Heart left ventricle (tissue), 13 donors: ENCODE data around the gene SLC27A2.

ENCODE experiments used
- POLR2A ChIP-seq, 2 donors: fragments of 450-650 bp; IDR thresholded peaks; one replicate each; pipeline ENCODE4 v1.6.1; 2017; ENCODE audit warnings: antibody characterized with exemption in 2 of 2, mild to moderate bottlenecking in 2 of 2, moderate library complexity in 2 of 2
- TF ChIP-seq, protein P1 (sequence below), 12 donors: fragments of 200-600 bp; sonication (generic) in 4 of 12; IDR thresholded peaks; one replicate each; pipeline versions ENCODE4 v1.5.0 to v1.8.0; 2018 to 2022; ENCODE audit warnings: antibody characterized with exemption in 12 of 12, mild to moderate bottlenecking in 5 of 12
- donor health status: ischemic (EF 13 %, LVEDD 7.1; RV severe dilation, severe dysfunction).
- donor health status: DM: no; HTN: yes; CAD: no.
- donor health status: DM: no; HTN: no; CAD: no.
- donor health status: ischemic (EF 25% LVEDD 6.9; RV normal size, moderate dysfunction).
- donor health status: ischemic (EF 25% LVEDD 5.7; RV mildly dilated, moderate dysfunction).
- donor health status: ischemic (EF 35%, LVEDD 5.7; RV mildly dilated, moderate dysfunction).
- donor health status: nonischemic (EF 11% LVEDD 7.7; RV severe dilation, severe dysfunction).
- donor health status: DM: yes; HTN: yes; CAD: no.
- donor health status: PGD.
- donor health status: ischemic (EF 29% LVEDD 5.4; RV normal size, mild dysfunction).
- donor health status: nonischemic (EF 23%, LVEDD 6.1; RV moderate dilation, normal function).

DNA sequence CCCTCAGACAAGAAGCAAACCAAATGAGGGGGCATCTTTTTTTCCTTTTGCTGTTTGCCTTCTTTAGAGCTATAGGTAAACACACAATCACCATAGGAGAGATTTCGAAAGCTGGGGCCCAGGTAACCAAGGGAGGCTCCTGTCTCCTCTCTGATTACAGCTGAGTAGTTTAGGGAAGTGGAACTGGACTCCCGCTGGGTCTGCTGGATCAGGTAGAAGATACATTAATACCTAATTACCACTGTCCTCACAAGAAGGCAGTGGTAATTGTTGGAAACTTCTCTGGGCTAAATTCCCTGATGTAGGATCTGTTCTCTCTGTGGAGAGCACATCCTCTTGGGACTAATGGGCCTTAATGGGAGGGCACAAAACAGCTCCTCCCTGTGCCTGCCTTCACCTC is 50.8 kb downstream of the SLC27A2 start:
- TF ChIP-seq, protein P1, sequence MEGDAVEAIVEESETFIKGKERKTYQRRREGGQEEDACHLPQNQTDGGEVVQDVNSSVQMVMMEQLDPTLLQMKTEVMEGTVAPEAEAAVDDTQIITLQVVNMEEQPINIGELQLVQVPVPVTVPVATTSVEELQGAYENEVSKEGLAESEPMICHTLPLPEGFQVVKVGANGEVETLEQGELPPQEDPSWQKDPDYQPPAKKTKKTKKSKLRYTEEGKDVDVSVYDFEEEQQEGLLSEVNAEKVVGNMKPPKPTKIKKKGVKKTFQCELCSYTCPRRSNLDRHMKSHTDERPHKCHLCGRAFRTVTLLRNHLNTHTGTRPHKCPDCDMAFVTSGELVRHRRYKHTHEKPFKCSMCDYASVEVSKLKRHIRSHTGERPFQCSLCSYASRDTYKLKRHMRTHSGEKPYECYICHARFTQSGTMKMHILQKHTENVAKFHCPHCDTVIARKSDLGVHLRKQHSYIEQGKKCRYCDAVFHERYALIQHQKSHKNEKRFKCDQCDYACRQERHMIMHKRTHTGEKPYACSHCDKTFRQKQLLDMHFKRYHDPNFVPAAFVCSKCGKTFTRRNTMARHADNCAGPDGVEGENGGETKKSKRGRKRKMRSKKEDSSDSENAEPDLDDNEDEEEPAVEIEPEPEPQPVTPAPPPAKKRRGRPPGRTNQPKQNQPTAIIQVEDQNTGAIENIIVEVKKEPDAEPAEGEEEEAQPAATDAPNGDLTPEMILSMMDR (IDR thresholded peaks at IDR 0.05): no peak
- TF ChIP-seq POLR2A (IDR thresholded peaks at IDR 0.05): no peak
